NCI-H187 treated with DMSO at 0.1 percent for 48 hours (cell line): ENCODE measurements around the gene GPR156.
"Not testable (repeated sequence)": the region's sequence is repeated elsewhere in the genome, so short reads cannot be mapped to it uniquely, and the experiment has no call there.

Experiments
- DNase-seq: peaks from one replicate; lab custom pipeline; 2025; lab: John Stamatoyannopoulos, UW

The GPR156 gene

GRCh38 chr3:120160050-120160449, 125.0 kb downstream of the GPR156 start:
- DNase-seq, result no peak

- no peak for DNase-seq
Measured at GRCh38 chr3:120157681-120158080, 127.3 kb downstream of the GPR156 start.

GRCh38 chr3:120157113-120157512, 127.9 kb downstream of the GPR156 start:
- no peak for DNase-seq

- DNase-seq, result no peak
Measured at GRCh38 chr3:120156699-120157098, 128.3 kb downstream of the GPR156 start.

GRCh38 chr3:120155694-120156093, 129.3 kb downstream of the GPR156 start:
- DNase-seq, result not testable (repeated sequence)

- no peak for DNase-seq
Measured at GRCh38 chr3:120155108-120155507, 129.9 kb downstream of the GPR156 start.

GRCh38 chr3:120153294-120153693, 131.7 kb downstream of the GPR156 start:
- no peak for DNase-seq

- no peak for DNase-seq
Measured at GRCh38 chr3:120151791-120152190, 133.2 kb downstream of the GPR156 start.

- DNase-seq, result no peak
Measured at GRCh38 chr3:120148187-120148949, 136.7 kb downstream of the GPR156 start.

- no peak for DNase-seq
Measured at GRCh38 chr3:120147072-120147871, 137.8 kb downstream of the GPR156 start.

GRCh38 chr3:120145542-120146285, 139.3 kb downstream of the GPR156 start:
- no peak for DNase-seq

GRCh38 chr3:120144267-120144666, 140.8 kb downstream of the GPR156 start:
- DNase-seq, result no peak

GRCh38 chr3:120143676-120144075, 141.3 kb downstream of the GPR156 start:
- DNase-seq, result no peak

GRCh38 chr3:120142236-120142635, 142.8 kb downstream of the GPR156 start:
- DNase-seq, result no peak

- no peak for DNase-seq
Measured at GRCh38 chr3:120140098-120140742, 144.8 kb downstream of the GPR156 start.

GRCh38 chr3:120139140-120139539, 145.9 kb downstream of the GPR156 start:
- DNase-seq, result no peak

- DNase-seq, result no peak
Measured at GRCh38 chr3:120137548-120137947, 147.5 kb downstream of the GPR156 start.

- no peak for DNase-seq
Measured at GRCh38 chr3:120130656-120131055, 154.4 kb downstream of the GPR156 start.

GRCh38 chr3:120129718-120130513, 155.1 kb downstream of the GPR156 start:
- DNase-seq, result no peak

GRCh38 chr3:120129051-120129450, 156.0 kb downstream of the GPR156 start:
- DNase-seq, result no peak

- no peak for DNase-seq
Measured at GRCh38 chr3:120125992-120126391, 159.0 kb downstream of the GPR156 start.
